ENCODE measurements around the gene TMEM121B.

Gene TMEM121B

GRCh38 chr22:17093081-17093480 is 28.1 kb downstream of the TMEM121B start:
- no peak for TF ChIP-seq CTCF (IDR thresholded peaks at IDR 0.05)
- TF ChIP-seq ZFX (IDR thresholded peaks at IDR 0.05; ENCODE audit: borderline replicate concordance), result no peak
- H3K27ac ChIP-seq, result no peak overlapping the region

GRCh38 chr22:17091851-17092250 is 29.3 kb downstream of the TMEM121B start:
- no peak overlapping the region for H3K27ac ChIP-seq

GRCh38 chr22:17090550-17090949 is 30.6 kb downstream of the TMEM121B start:
- TF ChIP-seq ZFX (IDR thresholded peaks at IDR 0.05; ENCODE audit: borderline replicate concordance) (no peak), CTCF (IDR thresholded peaks at IDR 0.05) (no peak)
- H3K27ac ChIP-seq, result no peak overlapping the region

More at GRCh38 chr22:17091851-17092250, 29.3 kb downstream of the TMEM121B start:
- TF ChIP-seq CTCF (IDR thresholded peaks at IDR 0.05) (no peak), ZFX (IDR thresholded peaks at IDR 0.05; ENCODE audit: borderline replicate concordance) (no peak)

- no peak overlapping the region for H3K27ac ChIP-seq
- TF ChIP-seq CTCF (IDR thresholded peaks at IDR 0.05) (no peak), ZFX (IDR thresholded peaks at IDR 0.05; ENCODE audit: borderline replicate concordance) (no peak)
Observed at GRCh38 chr22:17087498-17088131, 33.5 kb downstream of the TMEM121B start.

- no peak overlapping the region for H3K27ac ChIP-seq
- TF ChIP-seq CTCF (IDR thresholded peaks at IDR 0.05) (no peak), ZFX (IDR thresholded peaks at IDR 0.05; ENCODE audit: borderline replicate concordance) (no peak)
Observed at GRCh38 chr22:17086788-17087497, 34.2 kb downstream of the TMEM121B start.

- no peak overlapping the region for H3K27ac ChIP-seq
- TF ChIP-seq CTCF (IDR thresholded peaks at IDR 0.05) (no peak), ZFX (IDR thresholded peaks at IDR 0.05; ENCODE audit: borderline replicate concordance) (no peak)
Observed at GRCh38 chr22:17086296-17086695, 34.9 kb downstream of the TMEM121B start.
